HCT116 (cell line): ENCODE results near the gene GPR180. TPM values are rescaled to one million over a fixed set of nuclear protein-coding genes. Genes with fewer than 3 reads are reported as not detected.

Experiments used
- ATAC-seq: fragments of 200-7000 bp; cut with Tn5 transposase; 2 replicates; pipeline ENCODE4 v1.9.1; 2020; ENCODE audit warnings: mild to moderate bottlenecking, moderate library complexity
- BruUV-seq: library from RNA; stranded (reverse); fragments of 400-500 nt; replicated peaks from 2 replicates; lab custom pipeline; 2021; lab: Mats Ljungman, UMichigan
- CTCF ChIA-PET: fragments of 300-600 bp; sonication (Branson Sonifier 250); formaldehyde crosslinking; loops from one replicate; lab custom pipeline; 2021; ENCODE audit warnings: antibody characterized with exemption; lab: Charles Lee
- POLR2A ChIA-PET: fragments of 300-600, 350-600 bp; sonication (Branson Sonifier 250); formaldehyde crosslinking; loops from one replicate; lab custom pipeline; 2021; ENCODE audit warnings: antibody characterized with exemption; lab: Charles Lee
- RAD21 ChIA-PET, 2 experiments: fragments of 300-600 bp; sonication (Branson Sonifier 250); formaldehyde crosslinking; loops; one replicate each; lab custom pipeline; 2023; ENCODE audit warnings: low total read pairs in 2 of 2; ENCODE audit not compliant: uncharacterized antibody in 2 of 2, unreplicated experiment in 2 of 2, low non-redundant PET in 1 of 2; lab: Charles Lee
- DNase-seq: peaks from one replicate; pipeline ENCODE4 v3.0.0-alpha.2; 2010; ENCODE audit warnings: low read depth, low spot score
- H2AFZ ChIP-seq: fragments of 200-600 bp; shearing (Covaris generic), sonication (generic); 2 replicates; pipeline ENCODE4 v1.6.1; 2017; ENCODE audit warnings: low read depth, mixed run types, mixed read lengths, antibody characterized with exemption, low read length; ENCODE audit not compliant: poor library complexity, severe bottlenecking
- H3K27ac ChIP-seq: 2 replicates; pipeline ENCODE4 v1.5.1; 2012; ENCODE audit warnings: low read depth, low read length
- H3K27me3 ChIP-seq: fragments of 200-600 bp; sonication (generic); 2 replicates; pipeline ENCODE4 v1.6.1; 2016; ENCODE audit warnings: mixed run types, low read length, mixed read lengths; ENCODE audit not compliant: insufficient read depth
- H3K36me3 ChIP-seq, 2 experiments: fragments of 200-500 bp in 1 of 2; fragments of 200-600 bp in 1 of 2; sonication (Bioruptor generic) in 1 of 2; sonication (generic) in 1 of 2; 2 replicates each; pipeline versions ENCODE4 v1.5.1 to v1.6.1; 2014 to 2016; ENCODE audit warnings: low read length in 2 of 2, inconsistent platforms in 1 of 2, mixed read lengths in 1 of 2, mixed run types in 1 of 2; ENCODE audit not compliant: insufficient read depth in 2 of 2, control insufficient read depth in 1 of 2
- H3K4me1 ChIP-seq, 2 experiments: fragments of 200-600 bp in 1 of 2; sonication (generic) in 1 of 2; 2 replicates each; pipeline versions ENCODE4 v1.5.1 to v1.6.1; 2012 to 2017; ENCODE audit warnings: low read length in 2 of 2, inconsistent platforms in 1 of 2, mild to moderate bottlenecking in 1 of 2, mixed read lengths in 1 of 2, mixed run types in 1 of 2, moderate library complexity in 1 of 2; ENCODE audit not compliant: insufficient read depth in 2 of 2, control insufficient read depth in 1 of 2
- H3K4me2 ChIP-seq: fragments of 200-600 bp; sonication (generic); 2 replicates; pipeline ENCODE4 v1.6.1; 2017; ENCODE audit warnings: mixed run types, low read length, mixed read lengths
- H3K4me3 ChIP-seq, 2 experiments: fragments of 200-600 bp in 1 of 2; sonication (generic) in 1 of 2; replicated peaks in 1 of 2; 2 replicates each; pipeline ENCODE4 v1.5.1; 2011 to 2016; ENCODE audit warnings: low read length in 2 of 2, control low read depth in 1 of 2, low read depth in 1 of 2, mild to moderate bottlenecking in 1 of 2, mixed read lengths in 1 of 2, mixed run types in 1 of 2
- H3K79me2 ChIP-seq: fragments of 200-600 bp; sonication (generic); 2 replicates; pipeline ENCODE4 v1.6.1; 2017; ENCODE audit warnings: mild to moderate bottlenecking, mixed run types, low read length, moderate library complexity, mixed read lengths; ENCODE audit not compliant: insufficient read depth
- H3K9ac ChIP-seq: fragments of 200-600 bp; sonication (generic); 2 replicates; pipeline ENCODE4 v1.6.1; 2016; ENCODE audit warnings: low read length, mixed read lengths
- H3K9me2 ChIP-seq: fragments of 200-600 bp; sonication (generic), shearing (Covaris generic); 2 replicates; pipeline ENCODE4 v1.6.1; 2017; ENCODE audit warnings: mixed run types, mild to moderate bottlenecking, moderate library complexity; ENCODE audit not compliant: insufficient read depth
- H3K9me3 ChIP-seq, 2 experiments: fragments of 200-500 bp in 1 of 2; fragments of 200-600 bp in 1 of 2; sonication (Bioruptor generic) in 1 of 2; sonication (generic) in 1 of 2; 2 replicates each; pipeline ENCODE4 v1.6.1; 2014 to 2017; ENCODE audit warnings: low read length in 2 of 2, mixed read lengths in 2 of 2, inconsistent platforms in 1 of 2, low read depth in 1 of 2, mild to moderate bottlenecking in 1 of 2, mixed run types in 1 of 2, moderate library complexity in 1 of 2; ENCODE audit not compliant: control insufficient read depth in 1 of 2, insufficient read depth in 1 of 2
- H4K20me1 ChIP-seq: fragments of 200-600 bp; sonication (generic), shearing (Covaris generic); 2 replicates; pipeline ENCODE4 v1.6.1; 2017; ENCODE audit warnings: mixed run types, mild to moderate bottlenecking, moderate library complexity; ENCODE audit not compliant: insufficient read depth
- RAD21 ChIP-seq: IDR thresholded peaks from 2 replicates; pipeline ENCODE4 v1.6.1; 2012; ENCODE audit warnings: low read depth, mild to moderate bottlenecking
- SRF ChIP-seq: IDR thresholded peaks from 2 replicates; pipeline ENCODE4 v1.6.1; 2012; ENCODE audit warnings: low read depth
- intact Hi-C: fragments of 100-400 bp; cut with micrococcal nuclease; formaldehyde crosslinking; loops from 2 replicates; pipeline ENCODE4 v1.10.0; 2022
- total RNA-seq: library from RNA; stranded (reverse); gene quantifications from one replicate; pipeline ENCODE4 v1.2.1, GENCODE V29; 2021; ENCODE audit not compliant: unreplicated experiment

The GPR180 gene
- total RNA-seq, 1 experiment from 2014 or later, result 6.4 TPM

- CTCF ChIA-PET, result interaction anchor here (1.2 kb wide), 1 partner anchor 177 kb away, joined by 5 read pairs; no protein-coding TSS in a partner anchor
- Histone ChIP-seq H3K9me2 (no peaks in the 10 kb centered on the region), H3K9me3 (no peaks in the 10 kb centered on the region), H3K9ac (no peak overlapping the region), H4K20me1 (no peaks in the 10 kb centered on the region), H3K27ac (no peak overlapping the region)
- no peak for TF ChIP-seq RAD21
- TF ChIP-seq, all 23 proteins: peak for 0
- ChIA-PET RAD21 (no interaction called here), POLR2A (no interaction called here)
- ATAC-seq, result no peak
- Histone ChIP-seq H3K36me3 (peaks cover 3 to 10% of the 10 kb centered on the region in 2 experiments; a peak in 1 of 4 replicates), H3K4me3 (no peak overlapping the region), H3K79me2 (peaks cover 4% of the 10 kb centered on the region; the same call in 1 of the 2 replicates), H3K27me3 (no peaks in the 10 kb centered on the region), H2AFZ (no peak overlapping the region), H3K4me1 (no peaks in the 10 kb centered on the region), H3K4me2 (no peak overlapping the region)
- no TSS peak for BruUV-seq
- DNase-seq, result no peak
- intact Hi-C loops, result no loop called here
Observed at GRCh38 chr13:94612050-94612449, 10.4 kb downstream of the GPR180 start.

- no peaks in the 10 kb centered on the region for H3K9me3 ChIP-seq
- no peaks in the 10 kb centered on the region for H3K9me2 ChIP-seq
- BruUV-seq, result no TSS peak
- H3K9ac ChIP-seq, result no peak overlapping the region
- peaks cover 4% of the 10 kb centered on the region; the same call in 1 of the 2 replicates for H3K79me2 ChIP-seq
- intact Hi-C loops, result no loop called here
- H3K27me3 ChIP-seq, result no peaks in the 10 kb centered on the region
- ATAC-seq, result no peak
- no peak for TF ChIP-seq SRF
- TF ChIP-seq, all 23 proteins: peak for 0
- no peaks in the 10 kb centered on the region for H3K4me1 ChIP-seq
- no peak overlapping the region for H3K4me3 ChIP-seq
- no peak overlapping the region for H3K4me2 ChIP-seq
- H3K27ac ChIP-seq, result no peak overlapping the region
- peaks cover 3 to 10% of the 10 kb centered on the region in 2 experiments; a peak in 1 of 4 replicates for H3K36me3 ChIP-seq
- ChIA-PET POLR2A (no interaction called here), CTCF (interaction anchor here (1.2 kb wide), 1 partner anchor 178 kb away, joined by 5 read pairs; no protein-coding TSS in a partner anchor), RAD21 (no interaction called here)
- H4K20me1 ChIP-seq, result peaks cover 4% of the 10 kb centered on the region; the same call in 1 of the 2 replicates
- DNase-seq, result no peak
- H2AFZ ChIP-seq, result no peak overlapping the region
Observed at GRCh38 chr13:94613051-94613450, 11.4 kb downstream of the GPR180 start.
